ENCODE data around the gene TRIM63. TPM values are rescaled to one million over a fixed set of nuclear protein-coding genes. Genes with fewer than 3 reads are reported as not detected.

TRIM63 gene
- total RNA-seq, 1 experiment from 2014 or later, result not detected

GRCh38 chr1:26005434-26006105 lies 61.9 kb downstream of the TRIM63 start:
- ChIA-PET CTCF (no interaction called here), POLR2A (ENCODE audit: low non-redundant PET) (no interaction called here)
- H3K4me1 ChIP-seq (ENCODE audit: insufficient read depth, low read length, poor library complexity, severe bottlenecking), result no peaks in the 10 kb centered on the region
- no peaks in the 10 kb centered on the region for H3K36me3 ChIP-seq (ENCODE audit: insufficient read depth, low read length, poor library complexity, severe bottlenecking)
- no peak overlapping the region for H3K27ac ChIP-seq (ENCODE audit: low read depth, low read length, poor library complexity, severe bottlenecking)
- TF ChIP-seq EZH2 (IDR thresholded peaks at IDR 0.05; ENCODE audit: borderline replicate concordance, low read depth, low read length, poor library complexity, severe bottlenecking), result no peak
- TF ChIP-seq CTCF (conservative IDR thresholded peaks at IDR 0.05; ENCODE audit: low read depth, low read length), result no peak
- no peak overlapping the region for H3K4me3 ChIP-seq (ENCODE audit: low read depth, low read length, poor library complexity, severe bottlenecking)
- H3K27me3 ChIP-seq (replicated peaks; ENCODE audit: insufficient read depth, low read depth, low read length, poor library complexity), result no peaks in the 10 kb centered on the region
- no peaks in the 10 kb centered on the region for H3K9me3 ChIP-seq (ENCODE audit: low read depth, low read length, poor library complexity, severe bottlenecking)
- intact Hi-C loops (cut with micrococcal nuclease; ENCODE audit: unreplicated experiment), result no loop called here
- no TSS peak for BruUV-seq (replicated peaks)
- no peak for DNase-seq (ENCODE audit: low spot score)

- no peak for TF ChIP-seq EZH2 (IDR thresholded peaks at IDR 0.05; ENCODE audit: borderline replicate concordance, low read depth, low read length, poor library complexity, severe bottlenecking)
- TF ChIP-seq CTCF (conservative IDR thresholded peaks at IDR 0.05; ENCODE audit: low read depth, low read length), result no peak
- CTCF ChIA-PET, result no interaction called here
Measured at GRCh38 chr1:26003756-26004155, 63.7 kb downstream of the TRIM63 start.

GRCh38 chr1:26003262-26003661 lies 64.2 kb downstream of the TRIM63 start:
- Histone ChIP-seq H3K4me1 (ENCODE audit: insufficient read depth, low read length, poor library complexity, severe bottlenecking) (peaks cover 6% of the 10 kb centered on the region), H3K4me3 (ENCODE audit: low read depth, low read length, poor library complexity, severe bottlenecking) (no peak overlapping the region), H3K27ac (ENCODE audit: low read depth, low read length, poor library complexity, severe bottlenecking) (no peak overlapping the region), H3K27me3 (replicated peaks; ENCODE audit: insufficient read depth, low read depth, low read length, poor library complexity) (no peaks in the 10 kb centered on the region), H3K36me3 (ENCODE audit: insufficient read depth, low read length, poor library complexity, severe bottlenecking) (no peaks in the 10 kb centered on the region), H3K9me3 (ENCODE audit: low read depth, low read length, poor library complexity, severe bottlenecking) (no peaks in the 10 kb centered on the region)
- ChIA-PET POLR2A (ENCODE audit: low non-redundant PET) (no interaction called here), CTCF (no interaction called here)
- BruUV-seq (replicated peaks), result no TSS peak
- no peak for DNase-seq (ENCODE audit: low spot score)
- TF ChIP-seq CTCF (conservative IDR thresholded peaks at IDR 0.05; ENCODE audit: low read depth, low read length), result no peak
- TF ChIP-seq EZH2 (IDR thresholded peaks at IDR 0.05; ENCODE audit: borderline replicate concordance, low read depth, low read length, poor library complexity, severe bottlenecking), result no peak
- intact Hi-C loops (cut with micrococcal nuclease; ENCODE audit: unreplicated experiment), result no loop called here

More at GRCh38 chr1:26003756-26004155, 63.7 kb downstream of the TRIM63 start:
- Histone ChIP-seq H3K4me1 (ENCODE audit: insufficient read depth, low read length, poor library complexity, severe bottlenecking) (peaks cover 1% of the 10 kb centered on the region), H3K27ac (ENCODE audit: low read depth, low read length, poor library complexity, severe bottlenecking) (no peak overlapping the region), H3K36me3 (ENCODE audit: insufficient read depth, low read length, poor library complexity, severe bottlenecking) (no peaks in the 10 kb centered on the region), H3K27me3 (replicated peaks; ENCODE audit: insufficient read depth, low read depth, low read length, poor library complexity) (no peaks in the 10 kb centered on the region), H3K9me3 (ENCODE audit: low read depth, low read length, poor library complexity, severe bottlenecking) (no peaks in the 10 kb centered on the region), H3K4me3 (ENCODE audit: low read depth, low read length, poor library complexity, severe bottlenecking) (no peak overlapping the region)
- no TSS peak for BruUV-seq (replicated peaks)
- DNase-seq (ENCODE audit: low spot score), result no peak
- POLR2A ChIA-PET (ENCODE audit: low non-redundant PET), result no interaction called here
- intact Hi-C loops (cut with micrococcal nuclease; ENCODE audit: unreplicated experiment), result no loop called here

Other genes starting within 250 kb of the TRIM63 start
- gene MTFR1L, start 247.7 kb downstream of the TRIM63 start, total RNA-seq (2021), result 45.0 and 51.6 TPM in 2 replicates
- gene AUNIP, start 208.2 kb downstream of the TRIM63 start, total RNA-seq (2021), result 17.7 and 18.9 TPM in 2 replicates
- 2.9 and 3.0 TPM in 2 replicates for gene PAQR7, start 191.9 kb downstream of the TRIM63 start, total RNA-seq (2021)
- 920 and 933 TPM in 2 replicates for gene STMN1, start 161.2 kb downstream of the TRIM63 start, total RNA-seq (2021)
- gene PAFAH2, start 69.6 kb downstream of the TRIM63 start, total RNA-seq (2021), result 6.7 and 7.2 TPM in 2 replicates
- 0.07 TPM in 1 of 2 replicates, not detected in the other for gene EXTL1, start 45.9 kb downstream of the TRIM63 start, total RNA-seq (2021)
- not detected in 2 replicates for gene SLC30A2, start 21.5 kb downstream of the TRIM63 start, total RNA-seq (2021)
- gene PDIK1L, start 44.2 kb upstream of the TRIM63 start, total RNA-seq (2021), result 12.9 and 13.4 TPM in 2 replicates
- gene FAM110D, start 91.4 kb upstream of the TRIM63 start, total RNA-seq (2021), result 0.64 and 0.85 TPM in 2 replicates
- not detected in 2 replicates for gene C1orf232, start 101.3 kb upstream of the TRIM63 start, total RNA-seq (2021)
- 61.9 and 62.3 TPM in 2 replicates for gene ZNF593, start 102.3 kb upstream of the TRIM63 start, total RNA-seq (2021)
- gene ZNF593OS, start 104.2 kb upstream of the TRIM63 start, total RNA-seq (2021), result not detected in 2 replicates
- gene CNKSR1, start 109.9 kb upstream of the TRIM63 start, total RNA-seq (2021), result 1.6 and 1.8 TPM in 2 replicates
- not detected in 2 replicates for gene CATSPER4, start 123.0 kb upstream of the TRIM63 start, total RNA-seq (2021)
- gene CEP85, start 166.6 kb upstream of the TRIM63 start, total RNA-seq (2021), result 51.3 and 51.5 TPM in 2 replicates
- gene SH3BGRL3, start 212.5 kb upstream of the TRIM63 start, total RNA-seq (2021), result 133 and 138 TPM in 2 replicates
- gene UBXN11, start 239.0 kb upstream of the TRIM63 start, total RNA-seq (2021), result 22.1 and 25.4 TPM in 2 replicates

Data from A673 (cell line).